HG03025 (cell line): ENCODE data around the gene FAM200A.
A peak's percentile ranks its signal among the peaks of the same experiment; 100 is the strongest.
"Not testable (repeated sequence)": the region's sequence is repeated elsewhere in the genome, so short reads cannot be mapped to it uniquely, and the experiment has no call there.

Experiments used
- ATAC-seq: cut with Tn5 transposase; IDR thresholded peaks from one replicate; pipeline ENCODE4 v1.9.1; 2021; ENCODE audit warnings: mild to moderate bottlenecking, moderate library complexity; ENCODE audit not compliant: unreplicated experiment, low FRiP score

The FAM200A gene

DNA sequence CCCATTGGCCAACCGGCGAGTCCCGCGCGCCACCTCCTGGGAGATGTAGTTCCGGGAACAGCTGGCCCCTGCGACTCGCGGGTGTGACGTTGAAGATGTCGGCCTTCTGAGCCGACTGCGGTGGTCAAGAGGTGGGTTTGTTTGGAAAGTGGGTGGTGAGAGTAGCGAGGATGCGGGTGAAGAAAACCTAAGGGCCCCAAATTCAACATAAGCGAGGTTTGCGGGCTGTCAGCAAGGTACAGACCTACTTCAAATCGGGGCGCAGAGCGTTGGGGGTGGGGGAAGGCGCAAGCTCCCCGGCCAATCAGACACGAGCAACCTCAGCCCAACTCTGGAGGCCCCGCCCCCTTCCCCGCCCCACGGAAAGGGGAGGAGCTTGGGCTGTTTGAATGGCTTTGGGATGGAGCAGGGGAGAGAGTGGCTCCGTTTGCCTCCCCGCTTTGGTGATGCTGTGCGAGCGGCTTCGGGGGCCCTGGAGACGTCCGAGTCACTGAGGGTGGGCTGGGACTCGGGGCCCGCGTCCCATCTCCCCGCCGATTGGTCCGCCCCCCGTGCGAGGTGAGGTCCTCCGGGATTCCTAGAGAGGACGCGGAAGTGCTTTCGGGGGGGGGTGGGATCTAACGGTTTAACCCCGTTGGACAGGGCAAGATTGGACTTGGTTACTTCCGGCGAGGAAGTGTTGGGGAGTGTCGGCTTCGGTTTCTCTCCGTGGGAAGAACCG lies 47.2 kb downstream of the FAM200A start, which contains the start of gene ZKSCAN5:
ZKSCAN5 (plus strand) TSS at position 60 of the 721 bp plus-strand sequence. CDS start 1,383 bp downstream, outside the sequence.
- peak; percentile 78 for ATAC-seq

DNA sequence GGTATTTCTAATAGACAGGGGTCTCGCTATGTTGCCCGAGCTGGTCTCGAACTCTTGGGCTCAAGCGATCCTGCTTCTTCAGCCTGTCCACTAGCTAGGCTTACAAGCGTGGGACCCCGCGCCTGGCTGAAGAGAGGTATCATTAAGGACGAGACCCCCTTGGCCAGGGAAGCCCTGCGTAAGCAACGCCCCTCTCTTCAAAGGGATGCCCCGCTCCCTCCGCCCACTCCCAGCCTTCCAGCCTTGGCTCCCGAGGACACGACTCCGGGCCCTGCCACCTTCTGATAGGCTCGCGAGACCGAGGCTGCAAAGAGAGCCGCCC lies 47.7 kb downstream of the FAM200A start:
- no peak for ATAC-seq

DNA sequence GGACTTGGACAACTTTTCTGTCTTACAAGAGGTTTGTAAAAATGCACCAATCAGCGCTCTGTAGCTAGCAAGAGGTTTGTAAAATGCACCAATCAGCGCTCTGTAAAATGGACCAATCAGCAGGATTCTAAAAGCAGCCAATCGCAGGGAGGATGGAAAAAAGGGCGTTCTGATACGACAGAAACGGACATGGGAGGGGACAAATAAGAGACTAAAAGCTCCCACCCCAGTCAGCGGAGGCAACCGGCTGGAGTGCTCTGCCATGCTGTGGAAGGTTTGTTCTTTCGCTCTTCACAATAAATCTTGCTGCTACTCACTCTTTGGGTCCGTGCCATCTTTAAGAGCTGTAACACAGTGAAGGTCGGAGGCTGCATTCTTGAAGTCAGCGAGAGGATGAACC lies 50.7 kb downstream of the FAM200A start:
- not testable (repeated sequence) for ATAC-seq

DNA sequence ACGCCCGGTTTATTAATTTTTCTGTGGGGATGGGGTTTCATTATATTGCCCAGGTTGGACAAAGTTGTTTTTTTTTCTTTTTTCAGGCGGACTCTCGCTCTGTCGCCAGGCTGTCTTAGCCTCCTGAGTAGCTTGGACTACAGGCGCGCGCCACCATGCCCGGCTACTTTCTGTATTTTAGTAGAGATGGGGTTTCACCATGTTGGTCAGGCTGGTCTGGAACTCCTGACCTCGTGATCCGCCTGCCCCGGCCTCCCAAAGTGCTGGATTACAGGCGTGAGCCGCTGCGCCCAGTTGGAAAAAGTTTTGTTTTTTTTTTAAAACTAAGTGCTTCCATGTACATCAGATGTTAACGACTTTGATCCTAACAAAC lies 51.3 kb downstream of the FAM200A start:
- no peak for ATAC-seq

DNA sequence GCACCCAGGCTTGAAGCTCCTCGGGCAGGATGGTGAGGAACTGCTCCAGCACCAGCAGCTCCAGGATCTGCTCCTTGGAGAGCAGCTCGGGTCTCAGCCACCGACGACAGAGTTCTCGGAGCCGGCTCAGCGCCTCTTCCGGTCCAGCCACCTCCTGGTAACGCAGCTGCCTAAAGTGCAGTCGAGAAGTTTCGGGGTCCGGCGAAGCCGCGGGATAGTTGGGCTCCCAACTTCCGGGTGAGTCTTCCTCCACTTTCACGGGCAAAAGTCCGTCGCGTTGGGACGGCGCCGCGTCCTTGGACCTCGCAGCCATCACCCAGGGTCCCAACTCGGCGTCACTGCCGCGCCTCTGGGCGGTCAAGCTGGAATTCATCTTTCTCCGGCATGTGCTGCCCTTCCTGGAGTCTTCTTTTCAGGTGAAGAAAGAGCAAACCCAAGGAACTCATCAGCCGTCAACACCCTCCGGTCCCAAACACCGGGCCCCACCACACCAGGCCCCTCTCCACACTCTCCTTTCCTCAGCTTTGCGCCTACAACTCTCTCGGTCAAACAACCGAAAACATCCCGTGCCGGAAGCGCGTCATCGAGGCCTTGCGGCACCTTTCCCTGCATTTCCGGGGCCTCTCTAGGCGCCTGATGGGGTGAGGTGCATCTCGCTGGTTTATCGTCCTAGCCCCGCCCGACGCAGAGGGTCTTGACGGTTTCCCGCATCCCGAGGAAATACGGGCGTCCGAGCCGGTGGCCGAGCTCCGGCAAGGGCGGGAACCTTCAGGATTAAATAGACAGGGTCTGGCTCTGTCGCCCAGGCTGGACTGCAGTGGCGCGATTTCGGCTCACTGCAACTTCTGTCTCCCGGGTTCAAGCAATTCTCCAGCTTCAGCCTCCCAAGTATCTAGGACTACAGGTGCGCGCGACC lies 51.9 kb downstream of the FAM200A start, which contains the start of gene ZNF394:
ZNF394 (minus strand) TSS at position 561 of the 916 bp plus-strand sequence; CDS start at position 373, 188 bp downstream.
- no peak for ATAC-seq

DNA sequence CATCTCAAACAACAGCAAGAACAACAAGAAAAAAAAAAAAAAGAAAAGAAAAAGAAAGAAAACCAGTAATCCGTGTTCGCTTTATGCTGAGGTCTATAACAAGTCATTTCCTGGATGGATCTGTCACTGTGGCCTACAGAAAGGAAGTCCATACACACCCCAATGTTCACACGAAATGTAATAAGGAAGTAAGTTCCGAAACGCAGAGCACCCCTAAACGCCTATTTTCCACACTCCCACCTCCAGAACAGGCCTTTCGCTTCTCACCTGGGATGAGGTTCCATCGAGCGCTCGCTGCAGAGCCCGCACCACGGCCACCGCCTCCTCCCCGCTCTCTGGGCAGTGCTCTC lies 52.6 kb downstream of the FAM200A start:
- ATAC-seq: no peak

DNA sequence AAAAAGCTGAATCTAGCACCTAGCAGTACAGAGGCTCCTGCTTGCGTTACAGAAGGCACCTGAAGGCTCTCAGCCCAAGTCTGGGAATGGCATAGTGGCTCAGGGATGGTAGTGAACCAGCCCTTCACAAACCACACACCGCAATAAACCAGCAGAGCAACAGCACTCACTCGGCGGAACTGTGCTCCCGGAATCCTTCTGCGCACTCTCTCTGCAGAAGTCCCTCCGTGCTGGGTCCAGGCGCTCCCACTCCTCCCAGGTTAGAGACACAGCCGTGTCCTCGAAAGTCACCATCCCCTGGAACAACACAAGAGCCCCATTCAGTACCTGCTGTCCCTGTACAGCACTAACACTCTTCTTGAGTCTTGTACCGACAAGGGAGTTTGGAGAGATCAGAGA lies 53.4 kb downstream of the FAM200A start:
- no peak for ATAC-seq

DNA sequence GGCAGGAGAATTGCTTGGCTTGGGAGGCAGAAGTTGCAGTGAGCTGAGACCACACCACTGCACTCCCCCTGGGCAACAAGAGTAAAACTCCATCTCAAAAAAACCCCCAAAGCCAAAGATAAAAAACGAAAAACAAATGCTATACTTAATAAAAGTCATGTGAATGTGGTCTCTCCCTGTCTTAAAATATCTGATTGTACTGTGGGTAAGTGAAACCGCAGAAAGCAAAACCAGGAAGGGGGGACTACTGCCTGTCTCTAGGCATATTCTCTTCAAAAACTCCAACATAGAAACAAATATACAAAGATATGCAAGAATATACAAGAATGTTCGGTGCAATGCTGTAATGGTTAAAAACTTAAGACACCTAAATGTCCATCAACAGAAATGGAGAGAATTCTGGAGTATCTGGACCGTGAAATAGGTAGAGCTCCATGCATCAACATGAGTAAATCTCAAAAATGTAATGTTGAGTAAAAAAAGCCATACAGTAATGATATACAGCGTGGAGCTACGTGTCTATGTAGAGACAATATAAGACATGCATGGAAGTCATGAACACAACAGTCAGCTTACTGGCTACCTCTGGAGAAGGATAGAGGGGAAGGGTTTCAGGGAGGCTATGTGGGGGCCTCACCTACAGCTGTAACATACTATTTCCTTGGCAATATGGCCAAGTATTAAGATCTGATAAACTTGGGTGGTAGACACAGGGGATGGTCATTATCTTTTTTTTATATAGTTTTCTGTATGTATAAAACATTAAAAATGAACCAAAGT lies 54.0 kb downstream of the FAM200A start:
- ATAC-seq: no peak
